Kidney (tissue), 14 donors: ENCODE measurements around the gene SLC26A1. TPM values are rescaled to one million over a fixed set of nuclear protein-coding genes. Genes with fewer than 3 reads are reported as not detected.

ENCODE experiments used
- DNase-seq, 5 donors: peaks; one replicate each; pipeline ENCODE4 v3.0.0-alpha.2; 2013 to 2020
- FAIRE-seq: peaks from 2 replicates; lab custom pipeline; 2012; peaks lifted over from hg19 to GRCh38; lab: Jason Lieb, UNC
- H3K27ac ChIP-seq, 2 donors: one replicate each; pipeline ENCODE4 v1.7.0; 2013; ENCODE audit warnings: low read depth in 2 of 2, low read length in 2 of 2, inconsistent platforms in 1 of 2
- H3K27me3 ChIP-seq: one replicate; pipeline ENCODE4 v1.7.1; 2013; ENCODE audit warnings: low read length, inconsistent platforms; ENCODE audit not compliant: control insufficient read depth, insufficient read depth
- H3K36me3 ChIP-seq, 3 donors: one replicate each; pipeline versions ENCODE4 v1.7.0 to v1.7.1; 2013; ENCODE audit warnings: low read length in 3 of 3, control low read depth in 1 of 3, inconsistent platforms in 1 of 3; ENCODE audit not compliant: insufficient read depth in 3 of 3, control insufficient read depth in 2 of 3
- H3K4me1 ChIP-seq, 3 donors: one replicate each; pipeline versions ENCODE4 v1.7.0 to v1.7.1; 2013; ENCODE audit warnings: low read length in 3 of 3, inconsistent platforms in 1 of 3, low read depth in 1 of 3; ENCODE audit not compliant: control insufficient read depth in 2 of 3, insufficient read depth in 2 of 3
- H3K4me3 ChIP-seq, 3 donors: one replicate each; pipeline versions ENCODE4 v1.7.0 to v1.8.1; 2013; ENCODE audit warnings: low read length in 3 of 3, control low read depth in 1 of 3, inconsistent platforms in 1 of 3
- H3K9ac ChIP-seq, 3 donors: one replicate each; pipeline versions ENCODE4 v1.7.0 to v1.7.1; 2013; ENCODE audit warnings: low read length in 3 of 3, control low read depth in 1 of 3, inconsistent platforms in 1 of 3
- H3K9me3 ChIP-seq, 3 donors: one replicate each; pipeline versions ENCODE4 v1.7.0 to v1.7.1; 2013; ENCODE audit warnings: low read length in 3 of 3, control low read depth in 1 of 3, inconsistent platforms in 1 of 3; ENCODE audit not compliant: control insufficient read depth in 2 of 3, insufficient read depth in 1 of 3
- CTCF ChIP-seq: IDR thresholded peaks from 3 replicates; pipeline ENCODE4 v1.5.1; 2012; ENCODE audit warnings: mild to moderate bottlenecking, moderate library complexity, borderline replicate concordance; ENCODE audit not compliant: insufficient read depth; ENCODE audit errors: extremely low read depth
- intact Hi-C: fragments of 100-400 bp; cut with DNase I; formaldehyde crosslinking; loops from one replicate; pipeline ENCODE4 v1.11.1; 2022
- polyA plus RNA-seq: library from polyadenylated mRNA; stranded (reverse); fragments of 350-450 nt; fragmentation: Illumina TruSeq; extraction: RNeasy Lipid Tissue Mini Kit (QIAGEN cat#74804); gene quantifications from one replicate; pipeline ENCODE4 v1.2.3, GENCODE V29; 2014; ENCODE audit warnings: low read depth, low replicate concordance; ENCODE audit not compliant: insufficient read depth
- total RNA-seq: library from RNA; stranded (reverse); fragmentation: NEBNext Ultra II Directional; extraction: Animal tissue kit (Norgen Biotek cat#: 25700); gene quantifications from one replicate; pipeline ENCODE4 v1.2.1, GENCODE V29; 2021
- donor health status: control.
- donor health status: control.
- donor health status: control.
- donor health status: control.
- donor health status: control.
- donor health status: DM: yes; HTN: yes; CAD: no.
- donor health status: Normal renal cell carcinoma (clear cell type).

The SLC26A1 gene
- total and polyA plus RNA-seq, 2 donors from 2014 or later = 2.9 to 10.2 TPM

- TF ChIP-seq CTCF = no peak
- DNase-seq = peak in 2 of 5 donors; percentile 17 to 63
- H3K4me1 ChIP-seq = no peaks in the 10 kb centered on the region
- H3K36me3 ChIP-seq = peaks cover 0 to 5% (median 0%) of the 10 kb centered on the region in 3 donors
- H3K9ac ChIP-seq = no peak overlapping the region
- H3K9me3 ChIP-seq = no peaks in the 10 kb centered on the region
- intact Hi-C loops = no loop called here
- FAIRE-seq = no peak
- H3K4me3 ChIP-seq = no peak overlapping the region
- H3K27me3 ChIP-seq = no peaks in the 10 kb centered on the region
- no peak overlapping the region for H3K27ac ChIP-seq
Measured at GRCh38 chr4:955931-956381, 37.2 kb downstream of the SLC26A1 start.

- FAIRE-seq (no peak), DNase-seq (peak in 2 of 5 donors; percentile 27 to 63)
- no peak overlapping the region for H3K27ac ChIP-seq
- TF ChIP-seq CTCF = no peak
- no peak overlapping the region for H3K9ac ChIP-seq
- no peaks in the 10 kb centered on the region for H3K4me1 ChIP-seq
- intact Hi-C loops = no loop called here
- no peak overlapping the region for H3K4me3 ChIP-seq
- H3K27me3 ChIP-seq = no peaks in the 10 kb centered on the region
- H3K36me3 ChIP-seq = peaks cover 0 to 5% (median 0%) of the 10 kb centered on the region in 3 donors
- no peaks in the 10 kb centered on the region for H3K9me3 ChIP-seq
Measured at GRCh38 chr4:955161-955921, 37.9 kb downstream of the SLC26A1 start.

GRCh38 chr4:954211-955020, 38.8 kb downstream of the SLC26A1 start:
- peaks cover 0 to 5% (median 0%) of the 10 kb centered on the region in 3 donors for H3K36me3 ChIP-seq
- H3K9ac ChIP-seq = no peak overlapping the region
- TF ChIP-seq CTCF = no peak
- intact Hi-C loops = no loop called here
- H3K27me3 ChIP-seq = no peaks in the 10 kb centered on the region
- no peak overlapping the region for H3K27ac ChIP-seq
- FAIRE-seq (no peak), DNase-seq (peak in 2 of 5 donors; percentile 15 to 55)
- no peaks in the 10 kb centered on the region for H3K9me3 ChIP-seq
- no peaks in the 10 kb centered on the region for H3K4me1 ChIP-seq
- no peak overlapping the region for H3K4me3 ChIP-seq
